HFFc6 (cell line): ENCODE measurements around the gene CEP57L1. TPM values are rescaled to one million over a fixed set of nuclear protein-coding genes. Genes with fewer than 3 reads are reported as not detected.

Experiments
- DNase-seq: peaks from one replicate; pipeline ENCODE4 v3.0.0-alpha.2; 2018
- H3K27ac Mint-ChIP-seq: 2 replicates; pipeline ENCODE4 v1.8.0; 2020; ENCODE audit warnings: mild to moderate bottlenecking, mixed read lengths
- H3K27me3 Mint-ChIP-seq: 2 replicates; pipeline ENCODE4 v1.8.0; 2021; ENCODE audit warnings: mild to moderate bottlenecking, moderate library complexity, mixed read lengths; ENCODE audit not compliant: insufficient read depth
- H3K36me3 Mint-ChIP-seq: 2 replicates; pipeline ENCODE4 v1.8.0; 2021; ENCODE audit warnings: low read depth, mixed read lengths
- H3K4me1 Mint-ChIP-seq: 2 replicates; pipeline ENCODE4 v1.8.0; 2020; ENCODE audit warnings: low read depth, mixed read lengths
- H3K4me3 Mint-ChIP-seq: 2 replicates; pipeline ENCODE4 v1.8.0; 2020; ENCODE audit warnings: mild to moderate bottlenecking, moderate library complexity, mixed read lengths
- H3K9me3 Mint-ChIP-seq: 2 replicates; pipeline ENCODE4 v1.8.0; 2020; ENCODE audit warnings: mild to moderate bottlenecking, mixed read lengths
- CTCF ChIP-seq: fragments of 200-600 bp; sonication (generic); IDR thresholded peaks from 2 replicates; pipeline ENCODE4 v1.5.0; 2021; ENCODE audit warnings: antibody characterized with exemption, mild to moderate bottlenecking
- total RNA-seq, 6 experiments: library from RNA; stranded (reverse); fragmentation: NEBNext Ultra II Directional; extraction: Animal tissue kit (Norgen Biotek cat#: 25700); gene quantifications; 2 replicates in 1 of 6; 3 replicates in 5 of 6; pipeline ENCODE4 v1.2.3, GENCODE V29; 2021

The CEP57L1 gene
- total RNA-seq, 6 experiments from 2014 or later: 16.3 to 24.9 (median 21.6) TPM

DNA sequence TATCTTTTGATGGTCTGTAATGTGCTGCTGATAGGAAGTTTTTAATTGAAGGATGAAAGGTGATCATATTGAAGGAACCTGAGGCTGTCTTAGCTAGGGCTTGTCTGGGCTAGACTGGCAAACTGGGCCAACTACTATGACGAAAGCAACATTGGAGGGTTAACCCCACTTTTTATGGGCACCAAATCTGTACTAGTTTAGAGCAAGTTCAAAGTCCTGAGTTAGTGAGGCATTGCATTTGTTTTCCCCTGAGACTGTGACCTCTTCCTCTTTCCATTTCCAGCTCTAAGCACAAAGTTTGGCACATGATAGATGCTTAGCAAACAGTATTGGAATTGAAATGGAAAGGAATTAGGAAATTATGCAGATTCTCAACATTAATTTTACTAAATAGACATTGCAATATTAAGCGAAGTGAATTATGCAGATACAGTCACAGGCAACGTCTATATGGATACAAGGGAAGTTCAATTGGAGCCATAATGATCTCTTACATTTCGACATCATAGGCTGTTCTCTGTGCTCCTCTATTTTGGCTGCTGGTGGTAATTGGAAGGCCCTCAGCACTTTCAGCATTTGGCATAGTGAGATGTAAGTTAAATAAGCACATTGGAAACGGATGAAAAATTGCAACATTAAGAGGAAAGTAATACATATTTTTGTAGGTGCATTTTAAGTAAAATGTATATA lies 22.2 kb downstream of the CEP57L1 start:
- H3K4me1 Mint-ChIP-seq: peaks cover 29% of the 10 kb centered on the region
- H3K27me3 Mint-ChIP-seq: no peaks in the 10 kb centered on the region
- H3K4me3 Mint-ChIP-seq: no peak overlapping the region
- no peak for TF ChIP-seq CTCF
- H3K9me3 Mint-ChIP-seq: no peaks in the 10 kb centered on the region
- no peak overlapping the region for H3K27ac Mint-ChIP-seq
- no peak for DNase-seq
- no peaks in the 10 kb centered on the region for H3K36me3 Mint-ChIP-seq

DNA sequence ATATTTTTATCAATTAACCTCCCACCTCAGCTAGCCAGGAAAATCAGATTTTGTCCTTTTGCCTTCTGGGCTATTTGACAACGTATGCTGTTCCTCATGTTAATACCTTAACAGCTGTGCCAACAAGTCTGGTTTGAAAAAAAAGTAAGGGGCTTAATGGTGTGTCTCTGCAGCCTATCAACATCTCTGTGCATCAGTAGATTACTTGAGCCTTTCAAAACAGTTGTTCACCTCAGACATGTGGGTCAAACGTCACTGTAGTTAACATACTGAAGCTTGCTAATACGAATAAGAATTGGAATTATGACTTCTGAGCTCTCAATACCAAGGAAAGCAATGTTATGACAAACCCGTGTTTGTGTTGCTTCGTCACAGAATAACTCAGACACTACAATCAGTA lies 23.0 kb downstream of the CEP57L1 start:
- no peak for TF ChIP-seq CTCF
- no peak for DNase-seq
- H3K27me3 Mint-ChIP-seq: no peaks in the 10 kb centered on the region

GRCh38 chr6:109118871-109119354 lies 23.6 kb downstream of the CEP57L1 start:
- Mint-ChIP-seq H3K9me3 (no peaks in the 10 kb centered on the region), H3K4me3 (no peak overlapping the region), H3K27me3 (no peaks in the 10 kb centered on the region), H3K36me3 (no peaks in the 10 kb centered on the region), H3K27ac (no peak overlapping the region), H3K4me1 (peaks cover 29% of the 10 kb centered on the region)
- no peak for DNase-seq
- no peak for TF ChIP-seq CTCF

More for the DNA sequence above, 23.0 kb downstream of the CEP57L1 start:
- H3K36me3 Mint-ChIP-seq: no peaks in the 10 kb centered on the region
- no peaks in the 10 kb centered on the region for H3K9me3 Mint-ChIP-seq
- peaks cover 29% of the 10 kb centered on the region for H3K4me1 Mint-ChIP-seq
- H3K27ac Mint-ChIP-seq: no peak overlapping the region
- H3K4me3 Mint-ChIP-seq: no peak overlapping the region

DNA sequence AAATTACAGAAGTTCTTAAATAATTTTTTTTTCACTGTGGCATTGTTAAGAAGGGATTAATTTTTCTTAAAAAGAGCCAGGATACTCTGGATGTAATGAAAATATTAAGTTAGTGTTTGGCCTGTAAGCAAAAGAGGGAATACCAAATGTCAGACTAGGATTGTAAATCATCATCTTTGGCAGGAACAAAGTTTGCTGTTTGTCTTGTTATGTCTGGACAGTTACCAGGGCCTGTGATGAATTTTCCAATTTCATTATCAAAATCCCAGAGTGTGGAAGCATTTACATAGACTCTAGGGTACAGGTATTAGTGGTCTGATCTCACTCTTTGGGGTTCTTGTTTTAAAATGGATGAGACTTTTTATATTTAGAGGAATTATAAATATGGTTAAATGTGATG lies 26.1 kb downstream of the CEP57L1 start:
- DNase-seq: no peak
- H3K4me1 Mint-ChIP-seq: peaks cover 29% of the 10 kb centered on the region
- no peaks in the 10 kb centered on the region for H3K36me3 Mint-ChIP-seq
- H3K4me3 Mint-ChIP-seq: no peak overlapping the region
- no peaks in the 10 kb centered on the region for H3K9me3 Mint-ChIP-seq
- H3K27me3 Mint-ChIP-seq: no peaks in the 10 kb centered on the region
- no peak for TF ChIP-seq CTCF
- H3K27ac Mint-ChIP-seq: peak overlapping the region; percentile 60; the same call in 1 of the 2 replicates

DNA sequence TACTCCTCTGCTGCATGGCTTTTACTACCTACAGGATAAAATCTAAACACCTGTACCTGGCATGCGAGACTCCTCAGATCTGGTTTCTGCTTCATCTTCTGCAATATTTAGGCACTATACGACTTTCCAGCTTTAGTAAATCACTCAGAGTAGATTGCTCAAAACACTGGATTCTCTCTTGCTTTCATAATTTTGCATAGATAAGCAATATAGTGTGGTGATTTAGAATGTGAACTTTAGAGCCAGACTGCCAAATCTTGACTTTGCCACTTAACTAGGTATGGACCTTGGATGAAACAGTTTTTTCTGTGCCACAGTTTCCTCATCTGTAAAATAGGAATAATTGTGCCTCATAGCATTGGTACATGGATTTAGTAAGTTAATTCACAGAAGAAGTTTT lies 28.9 kb downstream of the CEP57L1 start:
- H3K4me1 Mint-ChIP-seq: peaks cover 25% of the 10 kb centered on the region
- H3K36me3 Mint-ChIP-seq: no peaks in the 10 kb centered on the region
- no peak overlapping the region for H3K4me3 Mint-ChIP-seq
- no peak for TF ChIP-seq CTCF
- H3K9me3 Mint-ChIP-seq: no peaks in the 10 kb centered on the region
- no peaks in the 10 kb centered on the region for H3K27me3 Mint-ChIP-seq
- H3K27ac Mint-ChIP-seq: no peak overlapping the region
- no peak for DNase-seq
